NCI-H2171 (cell line): Measurements from ENCODE around the gene CRYZL1.
"Not testable (repeated sequence)": the region's sequence is repeated elsewhere in the genome, so short reads cannot be mapped to it uniquely, and the experiment has no call there.

Experiments
- DNase-seq: peaks from one replicate; lab custom pipeline; 2025; lab: John Stamatoyannopoulos, UW

CRYZL1 gene

DNA sequence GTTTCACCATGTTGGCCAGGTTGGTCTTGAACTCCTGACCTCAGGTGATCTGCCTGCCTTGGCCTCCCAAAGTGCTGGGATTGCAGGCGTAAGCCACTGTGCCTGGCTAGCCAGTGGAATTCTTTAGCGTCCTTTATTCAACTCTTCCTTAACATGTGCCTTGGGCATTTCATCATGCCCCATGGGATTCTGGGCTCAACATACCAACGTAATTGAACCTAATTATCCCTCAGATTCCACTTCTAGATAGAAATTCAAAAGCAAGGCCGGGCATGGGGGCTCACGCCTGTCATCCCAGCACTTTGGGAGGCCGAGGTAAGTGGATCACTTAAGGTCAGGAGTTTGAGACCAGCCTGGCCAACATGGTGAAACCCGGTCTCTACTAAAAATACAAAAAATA, 15.4 kb downstream of the CRYZL1 start:
- not testable (repeated sequence) for DNase-seq

DNA sequence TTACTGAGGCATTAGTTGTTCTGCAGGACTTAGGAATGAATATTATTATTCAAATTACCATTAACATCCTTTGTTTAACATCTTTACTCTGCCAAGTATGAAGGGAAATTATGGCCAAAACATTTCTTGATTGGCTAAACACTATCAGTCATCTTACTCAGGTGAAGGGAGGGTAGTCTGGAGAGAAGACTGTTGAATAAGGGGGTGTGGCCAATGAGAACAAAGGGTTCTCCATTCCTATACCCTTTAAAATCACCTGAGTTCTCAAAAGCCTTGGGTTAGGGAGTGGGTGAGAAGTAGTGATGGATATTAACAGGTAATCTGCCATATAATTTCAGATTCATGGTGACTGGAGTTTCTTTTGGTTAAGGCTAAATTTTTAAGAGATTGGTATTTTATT, 19.3 kb downstream of the CRYZL1 start:
- DNase-seq = no peak

DNA sequence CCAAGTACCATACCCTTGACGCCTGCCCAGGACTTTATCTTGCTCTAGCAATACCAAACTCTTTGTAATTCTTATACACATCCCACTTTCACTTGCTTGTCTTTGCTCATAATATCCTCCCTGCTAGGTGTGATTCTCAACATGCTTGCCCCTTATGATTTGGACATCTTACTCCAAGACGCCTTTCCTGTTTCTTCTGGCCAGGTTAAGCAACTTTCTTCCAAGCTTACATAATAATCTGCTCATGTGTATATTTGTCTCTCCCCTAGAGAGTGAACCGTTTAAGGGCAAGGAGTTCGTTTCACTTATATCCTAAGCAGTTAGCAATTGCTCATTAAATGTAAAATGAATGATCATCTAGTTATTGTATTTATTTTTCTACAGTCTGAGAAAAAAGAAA, 21.8 kb downstream of the CRYZL1 start:
- no peak for DNase-seq

DNA sequence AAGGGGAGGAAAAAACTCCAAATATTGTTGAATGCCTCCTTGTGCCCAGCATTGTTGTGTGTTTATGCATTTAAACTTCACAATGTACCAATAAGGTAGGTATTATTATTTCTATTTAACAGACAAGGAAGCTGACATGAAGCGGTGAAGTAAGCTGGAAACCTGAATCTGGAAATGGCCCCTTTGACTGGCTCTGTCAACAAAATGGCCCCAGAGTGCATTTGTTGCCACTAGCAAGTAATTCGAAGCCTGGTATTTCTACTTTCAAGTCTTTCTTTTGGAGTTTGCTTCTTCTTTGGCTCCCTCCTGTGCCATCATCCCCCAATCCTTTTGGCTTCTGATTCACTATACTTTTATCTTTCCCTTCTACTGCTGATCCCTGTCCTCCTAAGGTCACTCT, 23.1 kb downstream of the CRYZL1 start:
- DNase-seq = no peak

DNA sequence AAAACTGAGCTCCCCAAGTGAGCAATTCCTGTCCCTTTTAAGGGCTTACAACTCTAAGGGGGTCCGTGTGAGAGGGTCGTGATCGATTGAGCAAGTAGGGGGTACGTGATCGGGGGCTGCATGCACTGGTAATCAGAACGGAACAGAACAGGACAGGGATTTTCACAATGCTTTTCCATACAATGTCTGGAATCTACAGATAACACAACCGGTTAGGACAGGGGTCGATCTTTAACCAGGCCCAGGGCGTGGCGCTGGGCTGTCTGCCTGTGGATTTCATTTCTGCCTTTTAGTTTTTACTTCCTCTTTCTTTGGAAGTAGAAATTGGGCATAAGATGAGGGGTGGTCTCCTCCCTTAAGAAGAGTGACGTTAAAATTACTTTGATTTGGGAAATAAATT, 24.0 kb downstream of the CRYZL1 start:
- not testable (repeated sequence) for DNase-seq

DNA sequence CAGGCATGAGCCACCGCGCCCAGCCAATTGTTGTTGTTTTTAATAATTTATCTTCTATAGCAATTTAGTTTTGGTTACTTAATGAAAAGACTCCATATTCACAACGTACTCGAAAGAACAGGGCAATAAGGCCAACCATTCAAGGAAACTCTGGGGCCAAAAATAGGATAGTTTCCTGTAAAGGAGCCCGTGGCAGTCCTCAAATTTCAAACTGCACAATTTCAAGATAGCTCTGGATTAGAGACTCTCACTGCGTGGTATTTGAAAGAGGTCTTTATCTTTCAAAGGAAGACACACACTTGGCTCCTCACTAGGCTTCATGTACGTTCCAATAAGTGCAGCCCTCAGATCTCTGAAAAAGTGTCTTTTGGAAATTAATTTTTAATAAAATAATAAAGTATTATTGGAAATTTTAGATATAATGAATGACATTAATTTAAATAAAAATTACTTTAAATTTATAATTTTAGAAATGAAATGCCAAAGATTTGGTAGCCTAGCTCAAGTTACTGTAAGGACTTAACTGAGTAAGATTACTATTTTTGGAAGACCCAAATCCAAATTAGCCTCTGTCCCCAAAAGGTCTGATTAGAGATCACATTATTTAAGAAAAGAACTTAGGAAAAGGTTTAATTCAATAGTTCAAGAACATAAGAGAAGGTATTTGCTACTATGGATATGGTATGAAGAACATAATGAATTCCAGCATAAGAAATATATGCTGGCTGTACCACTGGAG, 30.4 kb downstream of the CRYZL1 start:
- DNase-seq = no peak

DNA sequence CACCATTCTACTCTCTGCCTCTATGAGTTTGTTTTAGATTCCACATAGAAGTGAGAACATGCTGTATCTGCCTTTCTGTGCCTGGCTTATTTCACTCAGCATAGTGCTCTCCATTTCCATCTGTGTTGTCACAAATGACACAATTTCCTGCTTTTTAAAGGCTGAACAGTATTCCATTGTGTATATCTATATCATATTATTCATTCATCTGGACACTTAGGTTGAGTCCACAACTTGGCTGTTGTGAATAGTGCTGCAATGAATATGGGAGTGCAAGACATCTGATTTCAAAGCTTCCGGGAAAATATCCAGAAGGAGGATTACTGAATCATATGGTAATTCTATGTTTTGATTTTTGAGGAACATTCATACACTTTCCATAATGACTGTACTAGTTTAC, 33.0 kb downstream of the CRYZL1 start:
- no peak for DNase-seq

DNA sequence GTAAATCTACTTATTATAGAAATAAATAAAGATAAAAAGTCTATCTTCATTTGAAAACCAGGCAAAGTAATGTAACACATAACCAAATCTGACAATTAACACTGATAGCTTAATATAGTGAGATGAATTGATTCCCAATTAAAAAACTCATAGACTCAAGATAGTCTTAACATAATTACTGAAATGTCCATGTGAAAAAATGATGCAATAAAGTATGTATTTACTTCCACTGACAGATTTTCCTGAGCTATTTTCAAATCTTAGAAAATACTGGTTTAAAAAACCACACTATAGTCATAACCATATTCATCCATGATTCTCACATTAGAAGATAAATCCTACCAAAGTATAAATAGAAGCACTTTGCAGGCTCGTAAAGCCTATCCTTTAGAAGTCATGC, 43.5 kb downstream of the CRYZL1 start:
- no peak for DNase-seq

DNA sequence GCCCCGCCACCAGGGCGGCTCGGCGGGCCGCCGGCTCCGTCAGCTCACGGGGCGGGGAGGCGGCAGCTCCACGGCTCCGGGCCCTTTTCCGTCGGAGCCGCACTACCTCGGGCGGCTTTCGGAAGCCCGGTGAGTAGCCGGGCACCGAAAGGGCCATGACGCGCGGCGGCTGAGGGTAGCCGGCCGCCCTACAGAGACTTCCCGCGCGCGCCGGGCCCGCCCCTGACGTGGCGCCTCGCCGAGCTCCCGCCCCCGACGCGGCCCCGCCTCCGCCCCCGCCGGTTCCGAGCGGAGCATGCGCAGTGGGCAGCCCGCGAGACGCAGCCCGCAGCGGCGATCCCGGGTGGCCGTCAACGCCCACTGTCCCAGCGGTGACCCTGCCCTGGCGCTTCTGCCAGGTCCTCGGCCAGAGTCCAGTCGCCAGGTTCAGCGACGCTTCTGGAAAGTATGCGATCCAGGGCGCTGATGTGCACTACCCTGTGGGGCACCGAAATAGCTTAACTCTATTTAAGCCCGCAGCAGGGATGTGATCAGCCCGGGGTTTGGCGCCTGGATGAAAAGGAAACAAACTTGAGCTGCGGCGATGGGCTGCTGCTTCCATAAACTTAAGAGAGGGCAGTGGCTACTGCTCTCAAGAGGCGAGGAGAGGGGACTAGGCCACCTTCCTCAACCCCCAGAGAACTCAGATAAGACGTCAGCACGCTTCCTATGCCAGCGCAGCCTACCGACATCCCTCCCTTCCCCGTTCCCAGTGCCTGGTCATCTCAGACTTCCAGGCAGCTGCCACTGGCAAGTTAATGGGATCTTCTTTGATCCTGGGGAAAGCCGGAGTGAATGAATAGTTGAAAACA, 52.8 kb downstream of the CRYZL1 start, which contains the start of gene DONSON:
DONSON (minus strand) TSS at position 200 of the 851 bp plus-strand sequence; CDS start at position 157, 43 bp downstream.
- peak; percentile 82 for DNase-seq

DNA sequence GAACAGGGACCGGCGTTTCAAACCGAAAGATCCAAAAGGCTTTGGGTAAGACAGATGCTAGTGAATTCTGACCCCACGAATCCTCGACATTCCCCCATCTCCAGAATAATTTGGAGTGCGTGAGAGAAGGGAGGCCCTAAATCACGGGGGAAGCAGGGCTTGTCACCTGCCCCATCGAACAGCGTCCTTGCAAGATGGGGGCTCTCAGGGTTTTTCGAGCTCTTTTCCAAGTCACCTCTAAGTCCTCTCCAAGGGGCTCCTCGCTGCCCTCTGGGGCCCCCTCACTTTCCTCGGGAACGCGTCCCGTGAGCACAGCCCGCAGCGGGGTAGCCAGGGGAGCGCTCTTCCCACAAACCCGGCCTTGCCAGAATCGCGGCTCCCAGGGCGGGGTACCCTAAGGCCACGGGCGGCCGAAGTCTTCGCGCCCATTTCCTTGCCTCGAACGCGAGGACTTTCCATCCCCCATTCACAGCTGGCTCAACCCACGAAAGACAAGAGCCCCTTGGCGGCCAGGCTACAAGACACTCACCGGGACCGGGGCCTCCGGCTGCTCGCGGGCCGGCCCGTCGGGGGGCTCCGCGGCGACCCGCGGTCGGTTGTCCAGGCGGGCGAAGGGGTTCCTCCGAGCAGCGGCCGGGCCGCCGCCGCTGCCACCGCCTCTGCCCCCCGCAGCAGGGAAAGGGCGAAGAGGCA, 53.6 kb downstream of the CRYZL1 start:
- DNase-seq = peak; percentile 20

DNA sequence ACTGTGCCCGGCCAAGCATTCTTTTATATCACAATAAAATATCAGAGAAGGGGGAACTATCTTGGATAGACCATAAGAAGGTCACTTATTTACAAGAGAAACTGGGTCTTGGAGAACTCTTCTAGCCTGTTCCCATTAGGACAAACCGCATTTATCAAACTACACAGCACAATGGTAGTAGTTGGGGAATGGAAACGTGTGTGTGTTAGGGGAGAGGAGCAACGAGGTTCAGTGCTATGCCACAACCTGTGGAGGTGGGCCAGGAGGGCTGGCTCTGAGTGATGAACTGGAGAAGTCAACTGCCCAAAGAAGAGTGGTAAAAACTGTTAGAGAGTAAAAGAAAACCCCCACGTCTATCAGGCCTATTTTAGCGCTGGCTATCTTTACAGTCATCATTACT, 54.6 kb downstream of the CRYZL1 start:
- DNase-seq = no peak

DNA sequence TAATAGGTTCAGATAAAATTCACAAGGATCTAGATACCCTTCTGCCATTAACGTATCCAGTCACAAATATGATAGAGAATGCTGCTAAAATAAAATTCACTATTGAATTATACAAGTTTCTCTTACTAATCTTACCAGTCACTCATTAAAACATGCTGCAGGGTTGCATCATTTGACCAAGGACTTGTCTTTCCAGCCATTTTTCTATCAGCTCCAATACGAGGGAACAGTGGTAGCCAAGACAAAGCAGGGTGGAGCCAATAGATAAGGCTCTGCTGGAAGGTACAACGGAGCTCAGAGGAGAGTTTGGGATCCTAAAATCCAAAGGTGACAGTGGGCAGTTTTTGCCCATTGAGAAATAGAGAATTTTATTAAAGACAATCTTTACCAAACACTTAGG, 57.1 kb downstream of the CRYZL1 start:
- no peak for DNase-seq

DNA sequence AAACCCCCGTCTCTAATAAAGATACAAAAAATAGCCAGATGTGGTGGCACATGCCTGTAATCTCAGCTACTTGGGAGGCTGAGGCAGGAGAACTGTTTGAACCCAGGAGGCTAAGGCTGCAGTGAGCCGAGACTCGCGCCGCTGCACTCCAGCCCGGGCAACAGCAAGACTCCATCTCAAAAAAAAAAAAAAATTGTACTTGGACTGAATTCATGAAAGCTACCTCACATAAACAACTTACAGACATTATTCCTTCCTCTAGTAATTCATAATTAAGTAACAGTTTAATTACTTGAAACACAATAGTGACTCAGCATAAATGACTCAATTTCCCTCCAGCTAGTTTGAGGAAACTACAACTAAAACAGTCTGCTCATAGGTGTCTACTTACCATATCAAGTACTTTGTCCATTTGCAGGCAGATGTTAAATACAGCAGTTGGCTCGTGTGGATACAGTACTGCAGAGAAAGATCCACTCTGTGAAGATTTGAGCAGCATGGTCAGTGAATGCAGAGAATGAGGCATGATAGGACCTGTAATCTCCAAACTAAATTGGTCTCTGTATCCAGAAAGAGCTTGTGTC, 62.5 kb downstream of the CRYZL1 start:
- no peak for DNase-seq

DNA sequence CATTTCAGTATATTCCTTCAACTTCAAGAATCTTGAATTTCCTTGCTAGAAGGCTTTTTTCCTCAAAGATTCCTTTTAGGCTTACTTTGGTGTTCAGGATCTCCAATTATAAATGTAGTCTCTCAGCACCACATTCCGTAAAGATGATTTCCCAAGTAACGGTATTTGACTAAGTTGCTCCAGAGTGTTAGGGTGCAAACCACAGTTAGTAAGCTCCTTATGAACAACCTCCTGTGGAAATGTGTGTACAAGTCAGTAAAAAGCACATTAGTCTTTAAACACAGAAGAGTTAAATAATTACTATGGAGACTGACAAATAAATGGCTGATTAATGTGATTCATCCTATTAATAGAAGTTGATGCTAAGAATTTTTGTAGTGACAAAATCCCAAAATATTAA, 63.3 kb downstream of the CRYZL1 start:
- no peak for DNase-seq

DNA sequence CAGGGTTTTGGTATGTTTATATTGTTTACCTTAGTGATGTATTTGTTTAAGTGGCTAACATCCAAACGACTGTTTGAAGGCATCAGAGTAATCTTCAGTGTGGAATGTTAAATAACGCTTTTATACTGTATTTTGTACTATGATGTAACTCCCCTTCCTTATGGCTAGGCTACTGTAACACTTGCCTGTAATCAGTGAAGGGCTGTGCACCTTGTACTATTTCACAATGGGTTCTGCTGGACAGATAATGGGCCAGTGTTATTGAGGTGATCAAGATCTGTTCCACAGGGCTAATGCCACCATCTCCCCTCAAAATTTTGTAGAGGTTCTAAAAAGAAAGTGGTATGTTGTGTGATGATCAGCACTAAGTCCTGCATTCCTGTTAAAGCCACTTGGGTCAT, 64.8 kb downstream of the CRYZL1 start:
- not testable (repeated sequence) for DNase-seq

DNA sequence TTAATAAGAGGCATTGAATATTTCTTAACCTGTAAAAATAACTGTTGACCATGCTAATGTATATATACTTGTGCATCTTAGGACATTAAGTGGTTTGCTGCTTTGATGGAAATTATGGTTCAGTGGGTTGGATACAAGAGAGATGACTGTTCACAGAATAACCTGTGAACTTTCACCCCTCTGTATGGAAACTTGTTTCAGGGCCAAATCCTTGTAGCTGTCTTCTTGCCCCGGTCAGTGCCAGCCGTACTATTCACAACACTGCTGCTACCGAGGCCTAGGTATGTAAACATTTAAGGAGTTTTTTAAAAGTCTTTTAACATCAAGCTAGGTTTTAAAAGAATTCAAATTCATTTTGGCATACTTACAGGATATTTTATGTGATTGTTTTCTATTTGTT, 69.2 kb downstream of the CRYZL1 start:
- no peak for DNase-seq

DNA sequence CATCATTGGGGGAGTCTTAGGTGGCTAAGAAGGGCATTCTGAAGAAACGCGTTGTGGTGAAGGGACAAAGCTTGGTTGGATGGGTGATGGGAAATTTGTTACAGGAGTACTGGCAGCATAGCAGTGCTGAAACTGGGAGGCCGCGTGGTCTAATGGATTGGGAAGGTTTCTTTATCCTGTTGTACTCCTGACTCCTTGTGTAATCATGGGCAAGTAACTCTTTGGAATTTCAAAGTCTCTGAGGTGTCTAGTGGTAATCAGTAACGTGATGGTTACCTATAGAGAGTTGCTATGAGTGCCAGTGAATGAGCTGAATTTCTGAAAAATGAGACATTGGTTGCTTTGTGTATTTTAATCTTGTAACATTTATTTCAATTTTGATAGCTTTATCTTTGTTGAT, 71.5 kb downstream of the CRYZL1 start:
- DNase-seq = no peak

DNA sequence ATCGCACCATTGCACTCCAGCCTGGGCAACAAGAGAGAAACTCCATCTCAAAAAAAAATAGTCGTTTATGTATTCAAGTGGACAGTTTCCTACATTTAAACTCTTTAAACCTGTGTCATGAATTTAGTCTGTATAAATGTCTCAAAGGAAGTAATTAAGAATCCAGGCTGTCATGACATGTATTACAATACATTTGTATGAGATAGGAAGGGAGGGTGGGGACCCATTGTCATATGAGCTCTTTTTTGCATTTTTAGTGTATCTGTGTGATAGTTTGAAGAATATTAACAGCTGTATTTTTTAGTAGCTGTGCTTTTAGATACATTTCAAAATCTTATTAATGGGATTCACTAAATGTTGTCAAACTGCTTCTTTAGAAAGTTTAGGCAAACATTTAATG, 73.1 kb downstream of the CRYZL1 start:
- DNase-seq = no peak

DNA sequence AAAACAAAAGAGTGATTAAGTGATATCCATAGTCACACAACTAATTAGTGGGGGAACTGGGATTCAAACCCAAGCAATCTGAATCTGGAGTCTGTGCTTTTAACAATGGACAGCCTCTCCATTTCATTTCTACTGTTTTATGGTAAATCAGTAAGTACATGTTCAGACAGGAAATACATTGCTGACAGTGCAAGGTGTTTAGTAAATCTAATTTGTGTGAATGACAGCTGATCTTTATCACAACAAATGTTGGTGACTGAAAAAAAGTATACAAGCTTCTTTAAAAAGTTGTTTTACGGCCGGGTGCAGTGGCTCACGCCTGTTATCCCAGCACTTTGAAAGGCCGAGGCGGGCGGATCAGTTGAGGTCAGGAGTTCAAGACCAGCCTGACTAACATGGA, 73.6 kb downstream of the CRYZL1 start:
- DNase-seq = no peak

DNA sequence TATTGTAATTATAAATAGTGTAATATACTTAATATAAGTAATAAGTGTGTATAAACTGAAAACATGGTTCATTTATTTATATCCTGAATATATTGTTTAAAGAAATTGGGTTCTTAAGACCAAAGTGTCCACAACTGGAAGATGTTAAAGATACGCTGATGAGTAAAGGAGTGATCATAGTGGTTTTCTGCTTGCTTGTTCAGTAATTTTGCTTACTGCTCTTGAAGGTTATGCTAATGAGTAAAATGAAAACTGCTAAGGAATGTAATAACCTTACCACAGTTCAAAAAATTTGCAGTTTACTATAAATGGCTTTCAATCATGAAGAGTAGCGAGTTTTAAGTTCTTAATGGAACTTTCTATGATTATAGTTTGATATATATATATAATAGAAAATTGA, 75.0 kb downstream of the CRYZL1 start:
- DNase-seq = no peak

DNA sequence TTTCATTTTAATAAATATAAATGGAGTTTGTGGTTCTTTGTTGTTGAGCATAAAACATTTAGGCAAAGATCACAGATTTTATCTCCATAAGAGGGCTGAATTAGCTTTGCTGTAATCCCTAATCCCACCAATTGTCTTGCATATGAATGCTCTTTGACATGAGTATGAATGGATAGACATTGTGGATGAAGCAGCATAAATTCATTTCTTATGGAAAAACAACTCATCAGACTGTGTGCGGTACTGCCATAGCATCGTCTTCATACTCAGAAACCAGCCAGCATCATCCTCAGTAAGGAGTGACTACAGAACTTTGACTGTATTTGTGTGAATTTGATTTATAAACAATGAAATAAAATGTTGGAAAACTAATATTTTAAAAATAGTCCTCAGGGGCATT, 79.2 kb downstream of the CRYZL1 start:
- no peak for DNase-seq

DNA sequence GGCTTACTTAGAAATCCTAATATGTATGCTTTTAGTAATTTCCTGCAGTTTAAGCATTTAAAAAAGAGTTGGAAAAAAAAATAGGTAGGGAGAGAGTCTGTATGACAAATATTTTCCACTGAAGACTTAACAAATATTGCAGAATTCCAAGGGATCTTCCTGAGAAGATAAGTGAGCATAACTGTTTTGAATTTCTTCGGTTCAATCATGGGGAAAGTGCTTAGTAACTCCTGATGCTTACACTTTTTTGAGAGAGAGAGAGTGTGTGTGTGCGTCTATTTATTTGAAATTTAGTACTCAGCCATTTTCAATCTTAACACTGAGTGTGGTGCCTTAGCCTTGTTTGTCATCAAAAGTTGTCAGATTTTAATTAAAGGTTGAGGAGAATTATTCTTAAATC, 80.2 kb downstream of the CRYZL1 start:
- DNase-seq = no peak
